HFF-Myc (cell line): Measurements from ENCODE around the gene COL4A1.

ENCODE experiments used
- DNase-seq: peaks from one replicate; pipeline ENCODE4 v3.0.0-alpha.2; 2011; ENCODE audit warnings: low read depth; ENCODE audit errors: extremely low read depth
- H3K4me3 ChIP-seq: replicated peaks from 2 replicates; pipeline ENCODE4 v1.5.1; 2011; ENCODE audit warnings: low read depth, mild to moderate bottlenecking, control low read depth, low read length
- TF ChIP-seq, protein P1 (sequence below): IDR thresholded peaks from 2 replicates; pipeline ENCODE4 v1.5.1; 2012; ENCODE audit warnings: mild to moderate bottlenecking, low read depth, low read length, control low read depth; ENCODE audit errors: missing control alignments

Gene COL4A1

DNA sequence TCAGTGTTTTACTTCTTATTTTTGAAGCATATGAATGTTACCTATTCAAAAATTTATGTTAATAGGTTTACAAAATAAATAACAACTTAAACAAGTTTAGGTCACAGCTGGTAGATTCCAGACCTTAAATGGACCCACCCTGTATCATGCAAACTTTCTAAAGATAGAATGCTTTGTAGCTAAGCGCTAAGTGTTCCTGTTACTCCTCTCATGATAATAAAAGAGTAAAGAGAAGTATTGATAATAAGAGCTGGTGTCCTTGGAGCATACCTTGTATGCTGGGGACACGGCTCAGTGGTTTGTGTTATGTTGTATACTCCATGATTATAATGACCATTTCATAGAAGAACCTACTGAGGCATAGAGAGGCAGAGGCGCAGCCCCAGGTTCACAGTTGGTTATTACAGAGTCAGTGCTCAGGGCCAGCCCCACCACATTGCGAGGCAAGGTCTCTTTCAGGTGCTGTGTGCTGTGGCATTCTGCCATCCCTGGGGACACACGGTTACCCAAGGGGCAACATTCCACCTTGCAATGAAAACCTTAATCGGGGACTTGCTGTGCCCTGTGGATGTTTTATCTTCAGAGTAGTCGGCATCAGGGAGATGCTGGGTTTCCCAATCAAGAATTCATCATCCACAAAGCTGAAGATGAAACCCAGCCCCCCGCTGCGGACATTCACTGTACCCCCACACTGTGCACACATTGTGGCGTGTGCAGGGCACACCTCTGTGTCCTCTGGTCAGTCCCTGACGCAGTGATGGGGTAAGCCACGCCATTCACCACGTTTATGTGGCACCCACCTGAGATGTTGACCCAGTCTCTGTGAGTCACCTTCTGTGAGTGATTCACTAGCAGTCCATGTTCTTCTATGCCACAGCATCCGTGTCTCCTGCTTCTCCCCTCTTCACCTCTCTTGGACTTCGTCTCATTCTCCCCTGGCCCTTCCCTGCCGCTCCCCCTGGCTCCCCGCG lies 186.7 kb downstream of the COL4A1 start:
- H3K4me3 ChIP-seq: no peak overlapping the region
- TF ChIP-seq, protein P1, sequence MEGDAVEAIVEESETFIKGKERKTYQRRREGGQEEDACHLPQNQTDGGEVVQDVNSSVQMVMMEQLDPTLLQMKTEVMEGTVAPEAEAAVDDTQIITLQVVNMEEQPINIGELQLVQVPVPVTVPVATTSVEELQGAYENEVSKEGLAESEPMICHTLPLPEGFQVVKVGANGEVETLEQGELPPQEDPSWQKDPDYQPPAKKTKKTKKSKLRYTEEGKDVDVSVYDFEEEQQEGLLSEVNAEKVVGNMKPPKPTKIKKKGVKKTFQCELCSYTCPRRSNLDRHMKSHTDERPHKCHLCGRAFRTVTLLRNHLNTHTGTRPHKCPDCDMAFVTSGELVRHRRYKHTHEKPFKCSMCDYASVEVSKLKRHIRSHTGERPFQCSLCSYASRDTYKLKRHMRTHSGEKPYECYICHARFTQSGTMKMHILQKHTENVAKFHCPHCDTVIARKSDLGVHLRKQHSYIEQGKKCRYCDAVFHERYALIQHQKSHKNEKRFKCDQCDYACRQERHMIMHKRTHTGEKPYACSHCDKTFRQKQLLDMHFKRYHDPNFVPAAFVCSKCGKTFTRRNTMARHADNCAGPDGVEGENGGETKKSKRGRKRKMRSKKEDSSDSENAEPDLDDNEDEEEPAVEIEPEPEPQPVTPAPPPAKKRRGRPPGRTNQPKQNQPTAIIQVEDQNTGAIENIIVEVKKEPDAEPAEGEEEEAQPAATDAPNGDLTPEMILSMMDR: no peak
- DNase-seq: no peak

DNA sequence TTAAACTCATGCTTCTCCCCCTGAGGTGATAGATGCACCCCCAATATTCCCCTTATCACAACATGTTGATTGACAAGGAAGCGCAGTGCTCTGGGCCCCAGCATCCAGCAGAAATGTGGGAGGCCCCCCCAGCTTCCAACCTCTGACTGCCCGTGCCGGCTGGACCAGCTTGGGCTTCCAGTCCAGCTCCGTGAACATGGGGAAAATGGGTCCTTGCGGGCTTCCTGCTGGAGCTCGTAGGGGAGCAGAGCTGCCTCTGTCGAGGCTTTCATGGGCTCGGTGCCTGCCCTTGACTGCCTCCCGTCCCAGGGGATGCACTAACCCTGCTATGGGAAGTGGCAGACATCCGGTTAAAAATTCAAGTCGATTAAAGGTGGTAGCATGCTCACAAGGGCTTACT lies 188.9 kb downstream of the COL4A1 start:
- H3K4me3 ChIP-seq: no peak overlapping the region
- TF ChIP-seq, protein P1: no peak
- DNase-seq: no peak

DNA sequence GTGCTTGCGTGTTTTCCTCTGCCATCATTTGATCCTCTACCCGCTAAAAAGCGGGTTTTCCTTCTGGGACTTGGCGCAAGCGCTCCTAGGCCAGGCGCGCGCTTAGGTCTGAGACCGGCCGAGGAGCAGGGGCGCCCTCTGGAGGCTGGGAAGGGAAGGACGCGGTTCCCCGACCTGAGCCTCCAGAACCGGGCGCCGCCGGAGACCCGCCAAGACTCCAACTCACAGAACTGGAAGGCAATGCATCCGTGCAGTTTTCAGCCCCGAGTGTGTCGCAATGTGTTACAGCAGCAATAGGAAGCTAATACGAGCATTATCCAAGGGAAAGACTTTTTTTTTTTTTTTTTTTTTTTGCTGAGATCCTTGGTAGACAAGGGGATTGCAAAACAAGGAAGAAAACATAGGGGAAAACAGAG lies 190.9 kb downstream of the COL4A1 start:
- TF ChIP-seq, protein P1: peak; percentile 93
- no peak overlapping the region for H3K4me3 ChIP-seq
- no peak for DNase-seq

DNA sequence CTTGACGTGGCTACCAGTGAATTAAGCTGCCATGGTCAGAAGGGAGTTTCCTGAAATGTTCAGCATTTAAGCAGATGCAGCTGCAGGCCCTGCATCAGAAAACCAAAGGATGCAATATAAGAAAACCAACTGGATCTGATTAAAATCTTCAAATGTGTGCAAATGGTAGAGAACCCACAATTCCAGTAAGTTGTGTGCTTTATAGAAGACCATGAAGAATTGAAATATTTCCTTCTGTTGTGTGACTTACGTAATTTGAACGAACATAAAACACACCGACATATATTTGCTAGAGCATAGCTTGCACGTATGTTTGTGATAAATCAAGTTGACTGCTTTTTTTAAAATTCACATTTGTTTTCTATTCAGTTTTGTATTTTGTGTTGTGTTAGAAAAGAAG lies 191.4 kb downstream of the COL4A1 start:
- TF ChIP-seq, protein P1: no peak

DNA sequence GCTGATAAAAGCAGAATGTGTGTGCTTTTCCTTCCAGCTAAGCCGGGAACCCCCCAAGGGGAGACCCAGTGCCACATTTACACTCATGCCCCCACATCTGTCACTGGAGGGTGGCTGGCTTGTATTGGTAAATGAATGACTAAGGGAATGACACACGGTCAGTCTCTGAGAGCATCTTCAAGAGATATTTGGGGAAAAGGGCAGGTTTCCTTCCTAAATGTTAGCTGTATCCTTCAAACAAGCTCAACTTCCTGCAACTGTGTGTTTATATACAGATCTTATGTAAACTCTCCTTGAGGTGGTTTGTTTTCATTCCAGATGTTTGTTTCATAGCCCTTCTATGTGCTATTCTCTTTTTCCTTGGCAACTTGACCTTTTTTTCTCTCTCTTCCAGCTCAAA lies 192.6 kb downstream of the COL4A1 start:
- TF ChIP-seq, protein P1: no peak
- H3K4me3 ChIP-seq: no peak overlapping the region
- DNase-seq: no peak

More for the DNA sequence above, 191.4 kb downstream of the COL4A1 start:
- H3K4me3 ChIP-seq: no peak overlapping the region
- no peak for DNase-seq

DNA sequence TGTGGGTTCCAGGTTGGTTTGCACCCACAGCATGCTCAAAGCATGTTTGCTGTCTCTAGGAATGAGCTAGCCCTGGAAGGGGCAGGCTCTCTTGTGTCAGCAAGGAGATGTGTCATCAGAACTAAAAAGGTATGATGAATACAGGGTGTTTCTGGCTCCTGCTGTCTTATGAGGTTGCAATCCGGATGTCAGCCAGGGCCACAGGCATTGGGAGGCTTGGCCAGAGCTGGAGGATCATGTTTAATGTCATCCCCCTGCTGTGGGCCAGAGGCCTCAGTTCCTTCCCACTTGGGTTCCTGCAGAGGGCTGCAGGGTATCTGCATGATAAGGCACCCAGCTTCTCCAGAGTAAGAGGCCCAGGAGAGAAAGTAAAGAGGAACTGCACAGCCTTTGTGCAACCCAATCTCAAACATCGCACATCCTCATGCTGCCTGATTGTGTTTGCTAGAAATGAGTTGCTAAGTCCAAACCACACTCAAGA lies 193.6 kb downstream of the COL4A1 start:
- DNase-seq: no peak
- H3K4me3 ChIP-seq: no peak overlapping the region
- TF ChIP-seq, protein P1: no peak
